NCI-H1417 treated with DMSO at 0.1 percent for 48 hours (cell line): ENCODE results near the gene TMEM184B.
"Not testable (repeated sequence)": the region's sequence is repeated elsewhere in the genome, so short reads cannot be mapped to it uniquely, and the experiment has no call there.

Source experiments
- DNase-seq: peaks from one replicate; lab custom pipeline; 2025; lab: John Stamatoyannopoulos, UW

TMEM184B gene

GRCh38 chr22:38249301-38249700, 23.5 kb downstream of the TMEM184B start:
- DNase-seq, result no peak

GRCh38 chr22:38248280-38248679, 24.5 kb downstream of the TMEM184B start:
- no peak for DNase-seq

- DNase-seq, result no peak
These were observed 25.1 kb downstream of the TMEM184B start for GRCh38 chr22:38247713-38248112.

GRCh38 chr22:38246692-38247091, 26.1 kb downstream of the TMEM184B start:
- DNase-seq, result no peak

GRCh38 chr22:38246046-38246658, 26.7 kb downstream of the TMEM184B start:
- no peak for DNase-seq

GRCh38 chr22:38244106-38244505, 28.7 kb downstream of the TMEM184B start:
- DNase-seq, result no peak

GRCh38 chr22:38243007-38243765, 29.6 kb downstream of the TMEM184B start:
- DNase-seq, result peak; percentile 84

- DNase-seq, result no peak
These were observed 32.0 kb downstream of the TMEM184B start for GRCh38 chr22:38240734-38241252.

GRCh38 chr22:38239101-38239761, 33.6 kb downstream of the TMEM184B start:
- DNase-seq, result no peak

- DNase-seq, result no peak
These were observed 34.2 kb downstream of the TMEM184B start for GRCh38 chr22:38238519-38239071.

- no peak for DNase-seq
These were observed 36.0 kb downstream of the TMEM184B start for GRCh38 chr22:38236786-38237185.

GRCh38 chr22:38235240-38235850, 37.5 kb downstream of the TMEM184B start:
- DNase-seq, result no peak

GRCh38 chr22:38233856-38234255, 39.0 kb downstream of the TMEM184B start:
- not testable (repeated sequence) for DNase-seq

GRCh38 chr22:38233427-38233826, 39.4 kb downstream of the TMEM184B start:
- no peak for DNase-seq

GRCh38 chr22:38232196-38232595, 40.6 kb downstream of the TMEM184B start:
- DNase-seq, result no peak

- DNase-seq, result no peak
These were observed 41.9 kb downstream of the TMEM184B start for GRCh38 chr22:38230916-38231315.

GRCh38 chr22:38230108-38230825, 42.5 kb downstream of the TMEM184B start:
- DNase-seq, result no peak

GRCh38 chr22:38228873-38229740, 43.7 kb downstream of the TMEM184B start:
- DNase-seq, result no peak

- no peak for DNase-seq
These were observed 44.4 kb downstream of the TMEM184B start for GRCh38 chr22:38228326-38228872.
